Caco-2 (cell line): ENCODE measurements around the gene SMTNL1. TPM values are rescaled to one million over a fixed set of nuclear protein-coding genes. Genes with fewer than 3 reads are reported as not detected.

ENCODE experiments used
- BruUV-seq: library from RNA; stranded (reverse); fragments of 400-500 nt; replicated peaks from 2 replicates; lab custom pipeline; 2021; lab: Mats Ljungman, UMichigan
- CTCF ChIA-PET: fragments of 300-600 bp; sonication (Branson Sonifier 250); formaldehyde crosslinking; loops from one replicate; lab custom pipeline; 2022; ENCODE audit warnings: antibody characterized with exemption; lab: Charles Lee
- POLR2A ChIA-PET: fragments of 300-600 bp; sonication (Branson Sonifier 250); formaldehyde crosslinking; loops from one replicate; lab custom pipeline; 2022; ENCODE audit warnings: antibody characterized with exemption; lab: Charles Lee
- DNase-seq, 2 experiments: peaks; one replicate each; pipeline versions ENCODE4 v3.0.0 to v3.0.0-alpha.2; 2020 to 2022
- H3K27me3 ChIP-seq: replicated peaks from 2 replicates; pipeline ENCODE4 v1.6.0; 2011; ENCODE audit warnings: low read length; ENCODE audit not compliant: control insufficient read depth, insufficient read depth
- H3K36me3 ChIP-seq: 2 replicates; pipeline ENCODE4 v1.5.1; 2011; ENCODE audit warnings: low read length; ENCODE audit not compliant: control insufficient read depth, insufficient read depth
- H3K4me1 ChIP-seq: fragments of 250-450 bp; sonication (Bioruptor Pico); 2 replicates; pipeline ENCODE4 v1.5.1; 2020; ENCODE audit warnings: mild to moderate bottlenecking
- H3K4me3 ChIP-seq: 2 replicates; pipeline ENCODE4 v1.5.1; 2011; ENCODE audit warnings: low read depth, mild to moderate bottlenecking, control low read depth, low read length
- H3K9me3 ChIP-seq: fragments of 250-450 bp; sonication (Bioruptor Pico); 2 replicates; pipeline ENCODE4 v1.5.1; 2020; ENCODE audit warnings: mild to moderate bottlenecking, moderate library complexity
- H3K27ac Mint-ChIP-seq: one replicate; pipeline ENCODE4 v1.8.0; 2022; ENCODE audit warnings: mixed read lengths; ENCODE audit not compliant: unreplicated experiment
- H3K27me3 Mint-ChIP-seq: one replicate; pipeline ENCODE4 v1.8.0; 2022; ENCODE audit warnings: mixed read lengths; ENCODE audit not compliant: insufficient read depth, unreplicated experiment
- H3K36me3 Mint-ChIP-seq: one replicate; pipeline ENCODE4 v1.8.0; 2022; ENCODE audit warnings: mild to moderate bottlenecking, mixed read lengths; ENCODE audit not compliant: insufficient read depth, unreplicated experiment
- H3K4me1 Mint-ChIP-seq: one replicate; pipeline ENCODE4 v1.8.0; 2022; ENCODE audit warnings: low read depth, mixed read lengths; ENCODE audit not compliant: unreplicated experiment
- H3K4me3 Mint-ChIP-seq: one replicate; pipeline ENCODE4 v1.8.0; 2022; ENCODE audit warnings: mild to moderate bottlenecking, moderate library complexity, mixed read lengths; ENCODE audit not compliant: unreplicated experiment
- H3K9me3 Mint-ChIP-seq: one replicate; pipeline ENCODE4 v1.8.0; 2022; ENCODE audit warnings: mixed read lengths; ENCODE audit not compliant: unreplicated experiment
- intact Hi-C: fragments of 100-400 bp; cut with micrococcal nuclease; formaldehyde crosslinking; loops from one replicate; pipeline ENCODE4 v1.10.0; 2022; ENCODE audit not compliant: unreplicated experiment
- total RNA-seq: library from RNA; stranded (reverse); gene quantifications from 2 replicates; pipeline ENCODE4 v1.2.3, GENCODE V29; 2022
- TF ChIP-seq, protein P1 (sequence below), 2 experiments: fragments of 200-600 bp in 1 of 2; IDR thresholded peaks; 1 replicate in 1 of 2; 2 replicates in 1 of 2; pipeline versions ENCODE4 v1.5.1 to v1.8.0; 2011 to 2022; ENCODE audit warnings: antibody characterized with exemption in 1 of 2, control low read depth in 1 of 2, inconsistent platforms in 1 of 2, low read depth in 1 of 2, low read length in 1 of 2, mild to moderate bottlenecking in 1 of 2, moderate library complexity in 1 of 2; ENCODE audit not compliant: insufficient read depth in 1 of 2, severe bottlenecking in 1 of 2, unreplicated experiment in 1 of 2

SMTNL1 gene
- total RNA-seq, 1 experiment from 2014 or later, result 0.18 TPM

DNA sequence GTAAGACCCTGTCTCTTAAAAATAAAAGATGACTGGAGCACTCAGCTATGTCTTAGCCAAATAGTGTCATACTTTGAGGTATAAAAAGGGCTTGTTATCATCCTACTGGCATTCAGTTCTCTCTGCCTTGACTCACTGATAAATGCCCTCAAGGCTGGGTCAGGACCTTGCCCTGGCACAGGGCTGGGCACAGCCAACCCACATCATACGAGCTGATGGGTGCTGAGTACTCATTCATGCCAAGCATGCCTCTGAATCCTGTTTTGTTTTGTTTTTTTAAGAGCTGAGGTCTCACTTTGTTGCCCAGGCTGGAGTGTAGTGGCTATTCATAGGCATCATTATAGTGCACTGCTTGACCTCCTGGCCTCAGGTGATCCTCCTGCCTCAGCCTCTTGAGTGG, 1.9 kb downstream of the SMTNL1 start:
- ChIA-PET CTCF (no interaction called here), POLR2A (no interaction called here)
- Histone ChIP-seq H3K4me3 (no peak overlapping the region), H3K27me3 (no peaks in the 10 kb centered on the region), H3K36me3 (no peaks in the 10 kb centered on the region), H3K4me1 (peaks cover 11% of the 10 kb centered on the region), H3K9me3 (no peaks in the 10 kb centered on the region)
- Mint-ChIP-seq H3K9me3 (no peaks in the 10 kb centered on the region), H3K4me3 (no peak overlapping the region), H3K27me3 (no peaks in the 10 kb centered on the region), H3K27ac (no peak overlapping the region), H3K36me3 (no peaks in the 10 kb centered on the region), H3K4me1 (peaks cover 16% of the 10 kb centered on the region)
- BruUV-seq, result no TSS peak
- DNase-seq, result no peak
- TF ChIP-seq, protein P1, sequence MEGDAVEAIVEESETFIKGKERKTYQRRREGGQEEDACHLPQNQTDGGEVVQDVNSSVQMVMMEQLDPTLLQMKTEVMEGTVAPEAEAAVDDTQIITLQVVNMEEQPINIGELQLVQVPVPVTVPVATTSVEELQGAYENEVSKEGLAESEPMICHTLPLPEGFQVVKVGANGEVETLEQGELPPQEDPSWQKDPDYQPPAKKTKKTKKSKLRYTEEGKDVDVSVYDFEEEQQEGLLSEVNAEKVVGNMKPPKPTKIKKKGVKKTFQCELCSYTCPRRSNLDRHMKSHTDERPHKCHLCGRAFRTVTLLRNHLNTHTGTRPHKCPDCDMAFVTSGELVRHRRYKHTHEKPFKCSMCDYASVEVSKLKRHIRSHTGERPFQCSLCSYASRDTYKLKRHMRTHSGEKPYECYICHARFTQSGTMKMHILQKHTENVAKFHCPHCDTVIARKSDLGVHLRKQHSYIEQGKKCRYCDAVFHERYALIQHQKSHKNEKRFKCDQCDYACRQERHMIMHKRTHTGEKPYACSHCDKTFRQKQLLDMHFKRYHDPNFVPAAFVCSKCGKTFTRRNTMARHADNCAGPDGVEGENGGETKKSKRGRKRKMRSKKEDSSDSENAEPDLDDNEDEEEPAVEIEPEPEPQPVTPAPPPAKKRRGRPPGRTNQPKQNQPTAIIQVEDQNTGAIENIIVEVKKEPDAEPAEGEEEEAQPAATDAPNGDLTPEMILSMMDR (IDR thresholded peaks at IDR 0.05; ENCODE audit: insufficient read depth in 1 of 2, low read depth in 1 of 2, low read length in 1 of 2, severe bottlenecking in 1 of 2, unreplicated experiment in 1 of 2), result no peak
- intact Hi-C loops, result no loop called here

DNA sequence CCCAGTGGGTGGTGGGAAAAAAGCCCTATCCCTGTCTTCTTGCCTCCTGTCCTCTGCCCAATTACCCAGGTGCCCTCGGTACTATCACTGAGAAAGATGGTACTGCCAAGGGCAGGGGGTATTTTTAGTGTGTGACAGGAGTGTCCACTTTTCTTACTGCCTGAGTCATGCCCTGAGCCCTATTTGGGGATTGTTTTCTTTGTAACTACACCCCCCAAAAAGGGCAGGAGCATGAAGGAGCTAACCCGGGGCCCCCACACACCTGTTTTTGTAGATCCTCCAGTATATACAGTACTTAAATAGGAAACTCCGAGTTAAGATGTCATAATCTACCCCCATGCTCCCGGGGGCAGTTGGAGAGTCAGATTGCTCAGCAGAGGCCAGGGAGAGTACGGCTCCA, 3.8 kb downstream of the SMTNL1 start:
- H3K36me3 ChIP-seq, result no peaks in the 10 kb centered on the region
- TF ChIP-seq, protein P1 (IDR thresholded peaks at IDR 0.05; ENCODE audit: insufficient read depth in 1 of 2, low read depth in 1 of 2, low read length in 1 of 2, severe bottlenecking in 1 of 2, unreplicated experiment in 1 of 2), result no peak
- H3K9me3 ChIP-seq, result no peaks in the 10 kb centered on the region
- H3K27ac Mint-ChIP-seq, result no peak overlapping the region
- no TSS peak for BruUV-seq
- H3K27me3 Mint-ChIP-seq, result no peaks in the 10 kb centered on the region
- peaks cover 16% of the 10 kb centered on the region for H3K4me1 Mint-ChIP-seq
- no peaks in the 10 kb centered on the region for H3K9me3 Mint-ChIP-seq
- intact Hi-C loops, result no loop called here
- ChIA-PET CTCF (no interaction called here), POLR2A (no interaction called here)
- no peaks in the 10 kb centered on the region for H3K27me3 ChIP-seq
- peaks cover 12% of the 10 kb centered on the region for H3K4me1 ChIP-seq
- no peaks in the 10 kb centered on the region for H3K36me3 Mint-ChIP-seq
- no peak for DNase-seq
- H3K4me3 Mint-ChIP-seq, result no peak overlapping the region
- H3K4me3 ChIP-seq, result no peak overlapping the region

GRCh38 chr11:57542582-57542981, 5.2 kb downstream of the SMTNL1 start:
- intact Hi-C loops, result no loop called here
- H3K4me3 ChIP-seq, result no peak overlapping the region
- no peaks in the 10 kb centered on the region for H3K36me3 ChIP-seq
- H3K9me3 ChIP-seq, result no peaks in the 10 kb centered on the region
- TF ChIP-seq, protein P1 (IDR thresholded peaks at IDR 0.05; ENCODE audit: insufficient read depth in 1 of 2, low read depth in 1 of 2, low read length in 1 of 2, severe bottlenecking in 1 of 2, unreplicated experiment in 1 of 2), result no peak
- no peak for DNase-seq
- no peak overlapping the region for H3K4me3 Mint-ChIP-seq
- no peaks in the 10 kb centered on the region for H3K9me3 Mint-ChIP-seq
- no TSS peak for BruUV-seq
- H3K27me3 Mint-ChIP-seq, result no peaks in the 10 kb centered on the region
- peaks cover 6% of the 10 kb centered on the region for H3K36me3 Mint-ChIP-seq
- H3K27me3 ChIP-seq, result no peaks in the 10 kb centered on the region
- H3K4me1 Mint-ChIP-seq, result peaks cover 22% of the 10 kb centered on the region
- POLR2A ChIA-PET, result no interaction called here
- CTCF ChIA-PET, result no interaction called here
- H3K4me1 ChIP-seq, result peaks cover 20% of the 10 kb centered on the region
- H3K27ac Mint-ChIP-seq, result no peak overlapping the region
